ENCODE results near the gene TEX2.

The TEX2 gene, protein sequence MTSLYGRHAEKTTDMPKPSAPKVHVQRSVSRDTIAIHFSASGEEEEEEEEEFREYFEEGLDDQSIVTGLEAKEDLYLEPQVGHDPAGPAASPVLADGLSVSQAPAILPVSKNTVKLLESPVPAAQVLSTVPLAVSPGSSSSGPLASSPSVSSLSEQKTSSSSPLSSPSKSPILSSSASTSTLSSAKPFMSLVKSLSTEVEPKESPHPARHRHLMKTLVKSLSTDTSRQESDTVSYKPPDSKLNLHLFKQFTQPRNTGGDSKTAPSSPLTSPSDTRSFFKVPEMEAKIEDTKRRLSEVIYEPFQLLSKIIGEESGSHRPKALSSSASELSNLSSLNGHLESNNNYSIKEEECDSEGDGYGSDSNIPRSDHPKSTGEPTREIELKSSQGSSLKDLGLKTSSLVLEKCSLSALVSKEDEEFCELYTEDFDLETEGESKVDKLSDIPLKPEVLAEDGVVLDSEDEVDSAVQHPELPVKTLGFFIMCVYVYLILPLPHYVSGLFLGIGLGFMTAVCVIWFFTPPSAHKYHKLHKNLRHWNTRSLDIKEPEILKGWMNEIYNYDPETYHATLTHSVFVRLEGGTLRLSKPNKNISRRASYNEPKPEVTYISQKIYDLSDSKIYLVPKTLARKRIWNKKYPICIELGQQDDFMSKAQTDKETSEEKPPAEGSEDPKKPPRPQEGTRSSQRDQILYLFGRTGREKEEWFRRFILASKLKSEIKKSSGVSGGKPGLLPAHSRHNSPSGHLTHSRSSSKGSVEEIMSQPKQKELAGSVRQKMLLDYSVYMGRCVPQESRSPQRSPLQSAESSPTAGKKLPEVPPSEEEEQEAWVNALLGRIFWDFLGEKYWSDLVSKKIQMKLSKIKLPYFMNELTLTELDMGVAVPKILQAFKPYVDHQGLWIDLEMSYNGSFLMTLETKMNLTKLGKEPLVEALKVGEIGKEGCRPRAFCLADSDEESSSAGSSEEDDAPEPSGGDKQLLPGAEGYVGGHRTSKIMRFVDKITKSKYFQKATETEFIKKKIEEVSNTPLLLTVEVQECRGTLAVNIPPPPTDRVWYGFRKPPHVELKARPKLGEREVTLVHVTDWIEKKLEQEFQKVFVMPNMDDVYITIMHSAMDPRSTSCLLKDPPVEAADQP

GRCh38 chr17:64263000-64263766 is at the start of gene TEX2:
TEX2 (minus strand) TSS chr17:64263260; CDS start chr17:64214217, 49,043 bp downstream.
- peak; percentile 72 for DNase-seq (ENCODE audit: low read depth)

- DNase-seq (ENCODE audit: low read depth): no peak
Observed at GRCh38 chr17:64309710-64310109, 46.6 kb upstream of the TEX2 start.

- no peak for DNase-seq (ENCODE audit: low read depth)
Observed at GRCh38 chr17:64309021-64309420, 46.0 kb upstream of the TEX2 start.

GRCh38 chr17:64306850-64307463 is 43.9 kb upstream of the TEX2 start:
- DNase-seq (ENCODE audit: low read depth): peak; percentile 37

DNA sequence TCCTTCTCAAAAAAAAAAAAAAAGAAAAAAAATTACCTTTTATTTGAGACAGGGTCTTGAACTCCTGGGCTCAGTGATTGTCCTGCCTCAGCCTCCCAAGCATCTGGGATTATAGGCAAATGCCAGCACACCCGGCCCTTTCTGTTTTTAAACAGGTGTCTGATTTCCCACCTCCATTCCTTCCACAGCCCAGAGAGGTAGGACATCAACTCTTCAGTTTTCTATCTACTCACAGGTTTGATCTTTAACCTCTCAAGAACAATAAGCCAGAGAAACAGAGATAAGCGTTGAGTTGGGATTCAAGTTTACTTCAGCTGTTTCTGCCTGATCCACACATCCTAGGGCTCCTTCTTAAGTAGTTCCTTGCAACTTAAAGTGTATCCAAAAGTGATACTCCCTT is 41.5 kb upstream of the TEX2 start:
- no peak for DNase-seq (ENCODE audit: low read depth)

DNA sequence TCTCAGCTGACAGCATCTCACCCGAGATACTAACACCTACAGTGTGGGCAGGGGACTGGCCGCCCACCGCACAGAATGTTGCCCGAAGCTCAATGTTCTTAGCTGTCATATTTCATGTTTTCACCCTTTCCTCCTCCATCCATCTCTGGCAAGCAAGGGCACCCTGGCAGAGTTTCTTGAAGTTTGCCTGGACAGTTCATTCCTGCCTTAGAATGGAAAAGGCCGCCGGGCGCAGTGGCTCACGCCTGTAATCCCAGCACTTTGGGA is 37.6 kb upstream of the TEX2 start:
- no peak for DNase-seq (ENCODE audit: low read depth)

- no peak for DNase-seq (ENCODE audit: low read depth)
Observed at GRCh38 chr17:64297467-64298088, 34.5 kb upstream of the TEX2 start.

DNA sequence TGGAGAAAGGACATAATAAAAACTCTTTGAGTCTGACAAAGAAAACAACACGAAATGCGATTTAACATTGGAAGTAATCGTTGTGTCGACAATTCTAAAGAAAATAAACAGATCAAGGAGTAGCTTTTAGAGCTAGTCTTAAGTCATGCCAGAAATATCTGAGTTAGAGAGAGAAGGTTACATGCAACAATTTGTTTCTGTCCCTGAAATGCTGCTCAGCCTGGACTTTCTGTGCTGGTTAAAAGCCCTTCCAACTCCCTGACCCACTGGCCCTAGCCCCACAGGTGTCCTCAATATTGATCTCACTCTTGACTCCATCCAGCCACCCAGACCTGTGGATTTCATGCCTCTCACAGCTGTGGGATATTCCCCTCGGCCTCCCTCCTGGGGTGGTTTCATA is 33.2 kb upstream of the TEX2 start:
- DNase-seq (ENCODE audit: low read depth): no peak

DNA sequence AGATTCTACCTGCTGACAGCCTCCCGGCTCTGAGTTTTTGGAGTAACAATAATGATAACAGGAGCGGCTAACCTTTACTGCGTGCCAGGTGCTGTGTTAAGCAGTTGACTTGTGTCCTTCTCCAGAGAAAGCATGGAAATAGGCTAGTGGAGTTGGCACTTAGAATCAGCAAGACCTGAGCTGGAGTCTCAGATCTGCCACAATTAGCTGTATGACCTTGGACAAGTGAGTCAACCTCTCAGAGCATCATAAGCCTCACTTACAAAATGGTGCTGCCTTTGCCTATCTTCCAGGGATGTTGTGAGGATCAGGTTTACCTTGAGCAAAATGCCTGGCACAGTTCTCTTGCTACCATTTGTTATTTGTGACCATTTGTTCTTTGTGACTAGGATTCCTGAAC is 32.1 kb upstream of the TEX2 start:
- no peak for DNase-seq (ENCODE audit: low read depth)

GRCh38 chr17:64291268-64291851 is 28.3 kb upstream of the TEX2 start:
- no peak for DNase-seq (ENCODE audit: low read depth)

- no peak for DNase-seq (ENCODE audit: low read depth)
Observed at GRCh38 chr17:64289741-64290141, 26.7 kb upstream of the TEX2 start.

DNA sequence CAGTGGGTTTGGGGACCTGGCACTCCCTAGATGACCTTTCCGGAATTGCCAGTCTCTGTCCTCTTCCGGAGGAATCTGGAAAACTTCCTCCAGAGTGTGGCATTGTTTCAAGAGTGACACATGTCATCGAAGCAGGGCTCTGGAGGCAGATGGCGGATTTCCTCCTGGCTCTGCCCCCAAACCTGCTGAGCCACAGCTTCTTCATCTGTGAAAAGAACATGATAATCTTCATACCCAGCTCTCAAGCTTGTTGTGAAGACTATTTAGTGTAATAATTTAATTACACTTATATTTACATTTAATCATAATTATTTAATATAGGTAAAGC is 19.7 kb upstream of the TEX2 start:
- no peak for DNase-seq (ENCODE audit: low read depth)

DNA sequence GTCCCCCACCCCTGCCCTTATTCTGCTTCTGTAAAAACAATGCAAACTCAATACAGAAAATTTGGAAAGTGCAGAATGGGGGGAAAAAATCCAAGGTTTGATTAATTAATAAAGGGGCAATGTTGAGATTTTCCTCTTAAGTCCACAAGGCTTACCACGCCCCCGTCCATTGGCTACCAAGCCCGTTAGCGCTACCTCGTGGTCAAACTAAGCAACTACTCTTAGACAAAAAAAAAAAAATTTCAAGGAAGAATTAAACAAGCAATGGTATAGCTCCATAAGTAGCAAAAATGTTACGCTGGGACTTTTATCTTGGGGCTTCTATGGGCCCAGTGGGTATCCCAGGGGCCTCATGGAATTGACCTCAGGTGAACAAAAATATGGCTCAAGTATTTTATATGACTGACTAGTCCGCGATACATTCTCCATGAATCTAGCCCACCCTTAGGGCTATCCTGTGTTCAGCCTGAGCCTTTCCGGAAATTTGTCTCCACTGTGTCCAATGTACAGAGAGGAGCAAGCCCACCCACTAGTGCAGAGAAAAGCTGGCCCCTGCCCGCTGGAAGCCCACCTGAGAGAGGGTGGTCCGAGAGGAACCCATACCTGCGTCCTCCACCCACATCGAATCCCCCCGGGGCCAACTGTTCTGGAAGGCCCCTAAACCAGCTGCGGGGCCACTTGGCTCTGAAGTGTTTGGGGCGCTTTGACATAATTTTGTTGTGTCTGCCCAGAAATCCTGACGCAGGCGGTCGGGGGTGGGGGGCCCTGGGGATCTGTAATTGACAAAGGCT is 19.1 kb upstream of the TEX2 start:
- DNase-seq (ENCODE audit: low read depth): no peak

DNA sequence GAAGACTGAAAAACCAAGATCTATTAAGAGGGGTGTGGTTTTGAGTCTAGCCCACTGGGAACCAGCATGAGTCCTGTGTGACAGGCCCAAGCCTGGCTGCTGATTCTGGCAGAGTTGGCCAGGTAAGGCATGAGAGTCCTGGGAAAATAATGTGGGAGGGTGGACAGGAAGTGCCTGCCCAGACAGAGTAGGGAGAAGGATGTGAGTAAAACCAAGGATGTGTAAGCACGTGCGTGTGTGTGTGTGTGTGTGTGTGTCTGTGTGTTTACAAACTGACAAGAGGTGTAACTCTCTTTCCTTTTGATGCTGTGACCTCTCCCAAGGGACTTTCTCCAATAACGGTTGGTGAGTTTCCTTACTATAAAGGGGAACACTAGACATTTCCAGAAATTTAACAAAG is 15.6 kb upstream of the TEX2 start:
- no peak for DNase-seq (ENCODE audit: low read depth)

- DNase-seq (ENCODE audit: low read depth): no peak
Observed at GRCh38 chr17:64277831-64278562, 14.9 kb upstream of the TEX2 start.

- no peak for DNase-seq (ENCODE audit: low read depth)
Observed at GRCh38 chr17:64276961-64277505, 14.0 kb upstream of the TEX2 start.

- DNase-seq (ENCODE audit: low read depth): no peak
Observed at GRCh38 chr17:64275016-64275415, 12.0 kb upstream of the TEX2 start.

GRCh38 chr17:64273006-64273405 is 9.9 kb upstream of the TEX2 start:
- DNase-seq (ENCODE audit: low read depth): no peak

DNA sequence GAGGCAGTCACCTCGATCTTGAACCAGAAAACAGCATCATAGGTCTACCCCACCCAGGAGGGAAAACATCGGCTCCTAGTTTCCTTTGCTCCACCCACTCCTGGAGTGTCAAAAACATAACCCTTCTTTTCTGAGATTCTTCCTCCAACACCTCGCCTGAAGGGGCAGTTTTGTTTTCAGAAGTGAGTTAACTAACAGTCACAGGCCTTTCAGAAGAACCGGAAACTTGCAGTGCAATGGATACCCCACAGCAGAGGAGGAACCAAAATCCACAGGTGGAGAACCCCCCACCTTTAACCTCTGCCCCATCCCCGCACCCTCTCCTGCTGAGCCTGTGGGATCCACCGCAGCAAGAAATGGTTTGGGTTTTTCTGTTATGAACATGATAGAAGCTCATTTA is 7.8 kb upstream of the TEX2 start:
- DNase-seq (ENCODE audit: low read depth): no peak
